Activated CD4-positive, alpha-beta T cell treated with anti-CD3 and anti-CD28 coated beads for 36 hours (primary cell): ENCODE data around the gene ACTN1. TPM values are rescaled to one million over a fixed set of nuclear protein-coding genes. Genes with fewer than 3 reads are reported as not detected.
"Not testable (repeated sequence)": the region's sequence is repeated elsewhere in the genome, so short reads cannot be mapped to it uniquely, and the experiment has no call there.

ENCODE experiments used
- ATAC-seq: fragments of 200-7000 bp; cut with Tn5 transposase; one replicate; pipeline ENCODE4 v1.10.0; 2021; ENCODE audit warnings: mild to moderate bottlenecking, moderate library complexity
- CTCF ChIA-PET: fragments of 350-600 bp; sonication (Branson Sonifier 250); formaldehyde crosslinking; loops from one replicate; lab custom pipeline; 2021; ENCODE audit warnings: antibody characterized with exemption; lab: Charles Lee
- POLR2A ChIA-PET: fragments of 350-600 bp; sonication (Branson Sonifier 250); formaldehyde crosslinking; loops from one replicate; lab custom pipeline; 2021; ENCODE audit warnings: antibody characterized with exemption, inconsistent platforms; lab: Charles Lee
- DNase-seq: peaks from one replicate; pipeline ENCODE4 v3.0.0-alpha.2; 2020
- H3K27ac Mint-ChIP-seq: one replicate; pipeline ENCODE4 v1.8.0; 2021; ENCODE audit warnings: mixed read lengths
- H3K27me3 Mint-ChIP-seq: one replicate; pipeline ENCODE4 v1.8.0; 2021; ENCODE audit warnings: mixed read lengths
- H3K36me3 Mint-ChIP-seq: one replicate; pipeline ENCODE4 v1.8.0; 2021; ENCODE audit warnings: low read depth, mixed read lengths
- H3K4me1 Mint-ChIP-seq: one replicate; pipeline ENCODE4 v1.8.0; 2021; ENCODE audit warnings: mixed read lengths
- H3K4me3 Mint-ChIP-seq: one replicate; pipeline ENCODE4 v1.8.0; 2021; ENCODE audit warnings: mild to moderate bottlenecking, moderate library complexity, mixed read lengths
- H3K9me3 Mint-ChIP-seq: one replicate; pipeline ENCODE4 v1.8.0; 2021; ENCODE audit warnings: low read depth, mixed read lengths
- intact Hi-C, 2 experiments: fragments of 100-400 bp; cut with DNase I in 1 of 2; cut with micrococcal nuclease in 1 of 2; formaldehyde crosslinking; loops; one replicate each; pipeline versions ENCODE4 v1.14.2 to v1.15.1; 2022 to 2024; cut with DNase I, micrococcal nuclease
- total RNA-seq, 2 experiments: library from RNA; stranded (reverse); gene quantifications; one replicate each; pipeline ENCODE4 v1.2.3, GENCODE V29; 2021

ACTN1 gene
- total RNA-seq = 100 to 1,000 TPM in 1 of 2 experiments, 10 to 100 TPM in 1; 92.8 to 146 TPM

DNA sequence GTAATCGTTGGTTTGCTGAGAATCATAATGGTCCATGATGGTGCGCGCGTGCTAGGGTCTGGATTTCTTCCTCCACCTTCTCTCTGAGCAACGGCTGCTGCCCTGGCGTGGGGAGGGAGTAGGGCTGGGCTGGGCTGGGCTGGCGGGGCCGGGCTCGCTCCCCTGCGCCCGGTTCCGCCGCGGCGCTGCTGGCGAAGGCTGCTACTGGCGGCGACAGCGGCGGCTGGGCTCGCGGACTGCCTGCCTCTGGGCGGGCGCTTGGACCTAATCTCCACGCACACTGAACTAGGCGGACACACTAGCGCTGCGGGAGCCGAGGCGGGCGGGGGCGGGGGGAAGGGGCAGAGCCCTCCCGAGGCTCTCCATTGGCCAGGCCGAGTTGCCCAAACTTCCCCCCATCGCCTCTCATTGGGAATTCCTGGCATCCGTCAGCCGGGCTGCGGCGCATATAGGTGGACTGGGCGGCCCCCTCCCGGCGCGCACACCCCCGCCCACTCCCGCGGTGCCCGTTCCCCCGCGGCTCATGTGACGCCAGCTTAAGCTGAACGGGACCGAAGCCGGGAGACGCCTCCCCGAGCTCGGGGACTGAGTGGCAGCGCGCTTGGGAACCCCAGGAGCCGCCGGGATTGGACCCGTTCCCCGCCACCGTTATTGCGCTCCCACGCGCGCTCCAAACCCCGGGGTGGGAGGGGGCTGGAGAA lies at the start of gene ACTN1:
Gene ACTN1 (minus strand): TSS at position 282 of the 701 bp plus-strand sequence. CDS start 246 bp downstream, at position 36.
- intact Hi-C loops = loop anchor here (1.0 to 10.0 kb wide), 9 partner anchors 42 to 1162 kb away; partner anchors contain the start of genes ERH (in 2 of the 2), SLC39A9 (in 2 of the 2), DCAF5 (in 1 of the 2) and RAD51B (in 1 of the 2)
- peaks cover 16% of the 10 kb centered on the region for H3K36me3 Mint-ChIP-seq
- peaks cover 38% of the 10 kb centered on the region for H3K4me1 Mint-ChIP-seq

GRCh38 chr14:69027242-69027913 lies 48.3 kb upstream of the ACTN1 start:
- ChIA-PET POLR2A (no interaction called here), CTCF (interaction anchor here (0.6 to 1.7 kb wide), 4 partner anchors 8 to 447 kb away, joined by 3 to 5 read pairs (median 4); no protein-coding TSS in a partner anchor)
- no peak for ATAC-seq
- no peak overlapping the region for H3K4me3 Mint-ChIP-seq
- no peaks in the 10 kb centered on the region for H3K4me1 Mint-ChIP-seq
- H3K27ac Mint-ChIP-seq = no peak overlapping the region
- no peak for DNase-seq
- no peaks in the 10 kb centered on the region for H3K9me3 Mint-ChIP-seq
- H3K27me3 Mint-ChIP-seq = no peaks in the 10 kb centered on the region
- no peaks in the 10 kb centered on the region for H3K36me3 Mint-ChIP-seq
- intact Hi-C loops = no loop called here

More for the DNA sequence above, at the start of gene ACTN1:
- H3K27ac Mint-ChIP-seq = peak within 1 kb of the TSS; percentile 88
- ChIA-PET POLR2A (interaction anchor here (1.3 kb wide), 1 partner anchor 9 kb away, joined by 3 read pairs; no protein-coding TSS in a partner anchor), CTCF (interaction anchor here (0.6 kb wide), 1 partner anchor 67 kb away, joined by 3 read pairs; no protein-coding TSS in a partner anchor)
- peak within 1 kb of the TSS; percentile 79 for H3K4me3 Mint-ChIP-seq
- DNase-seq (peak; percentile 84), ATAC-seq (peak; percentile 72)
- peaks cover 2% of the 10 kb centered on the region for H3K27me3 Mint-ChIP-seq
- H3K9me3 Mint-ChIP-seq = no peaks in the 10 kb centered on the region

- H3K27me3 Mint-ChIP-seq = no peaks in the 10 kb centered on the region
- ChIA-PET POLR2A (no interaction called here), CTCF (interaction anchor here (1.2 kb wide), 1 partner anchor 17 kb away, joined by 3 read pairs; no protein-coding TSS in a partner anchor)
- no peak overlapping the region for H3K27ac Mint-ChIP-seq
- ATAC-seq (no peak), DNase-seq (no peak)
- no peaks in the 10 kb centered on the region for H3K9me3 Mint-ChIP-seq
- H3K4me3 Mint-ChIP-seq = no peak overlapping the region
- H3K4me1 Mint-ChIP-seq = no peaks in the 10 kb centered on the region
- intact Hi-C loops = no loop called here
- H3K36me3 Mint-ChIP-seq = no peaks in the 10 kb centered on the region
Measured at GRCh38 chr14:69023035-69023434, 43.9 kb upstream of the ACTN1 start.

- H3K9me3 Mint-ChIP-seq, H3K27ac Mint-ChIP-seq, DNase-seq, intact Hi-C loops, H3K27me3 Mint-ChIP-seq, H3K4me1 Mint-ChIP-seq, CTCF ChIA-PET, H3K4me3 Mint-ChIP-seq, ATAC-seq, POLR2A ChIA-PET, H3K36me3 Mint-ChIP-seq: not testable (repeated sequence)
Measured at GRCh38 chr14:69022093-69022492, 43.0 kb upstream of the ACTN1 start.

GRCh38 chr14:69017706-69018105 lies 38.6 kb upstream of the ACTN1 start:
- ATAC-seq (no peak), DNase-seq (no peak)
- Mint-ChIP-seq H3K9me3 (no peaks in the 10 kb centered on the region), H3K36me3 (no peaks in the 10 kb centered on the region), H3K27me3 (no peaks in the 10 kb centered on the region), H3K4me1 (no peaks in the 10 kb centered on the region), H3K4me3 (no peak overlapping the region), H3K27ac (no peak overlapping the region)
- CTCF ChIA-PET = no interaction called here
- intact Hi-C loops = no loop called here
- POLR2A ChIA-PET = no interaction called here

GRCh38 chr14:69014829-69015259 lies 35.7 kb upstream of the ACTN1 start:
- H3K36me3 Mint-ChIP-seq = no peaks in the 10 kb centered on the region
- H3K27ac Mint-ChIP-seq = no peak overlapping the region

DNA sequence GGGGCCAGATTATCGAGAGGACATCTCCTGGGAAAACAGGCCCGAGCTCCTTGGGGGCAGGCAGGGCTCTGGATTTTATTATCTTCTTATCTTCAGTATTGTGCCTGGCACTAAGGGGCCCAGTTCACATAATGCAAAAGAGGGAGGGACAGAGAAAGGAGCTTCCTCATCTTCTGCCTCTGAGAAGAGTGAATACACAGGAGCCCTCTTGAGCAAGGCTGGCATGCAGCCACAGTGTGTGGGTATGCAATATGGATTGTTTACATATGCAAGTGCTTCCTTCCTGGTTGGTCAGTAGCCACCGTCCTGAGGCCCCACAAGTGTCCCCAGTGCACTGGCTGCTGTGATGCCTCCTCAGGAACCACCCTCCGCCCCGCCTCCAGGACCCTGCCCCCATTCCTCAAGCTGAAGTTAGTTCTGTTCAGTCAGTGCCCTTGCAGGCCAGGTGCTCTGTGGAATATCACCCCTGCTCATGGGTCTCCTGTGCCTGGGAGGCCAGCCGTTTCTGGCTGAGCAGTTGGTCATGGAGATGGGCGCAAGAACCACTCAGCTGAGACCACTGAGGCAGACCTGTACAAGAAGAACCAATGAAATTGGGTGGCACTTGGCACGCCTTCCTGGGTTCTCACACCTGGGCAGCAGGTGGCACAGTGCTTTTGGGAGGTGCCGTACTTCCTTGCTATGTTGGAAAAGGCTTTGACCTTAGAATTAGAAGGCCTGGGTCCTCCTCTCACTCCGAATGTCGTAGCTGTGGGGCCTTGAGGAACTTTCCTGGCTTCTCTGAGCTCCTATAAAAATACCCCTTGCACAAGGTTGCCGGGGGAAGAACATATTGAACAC lies 35.1 kb upstream of the ACTN1 start:
- Mint-ChIP-seq H3K36me3 (no peaks in the 10 kb centered on the region), H3K27ac (no peak overlapping the region), H3K4me1 (peaks cover 6% of the 10 kb centered on the region), H3K4me3 (no peak overlapping the region), H3K27me3 (no peaks in the 10 kb centered on the region), H3K9me3 (no peaks in the 10 kb centered on the region)
- CTCF ChIA-PET = interaction anchor here (2.6 kb wide), 1 partner anchor 103 kb away, joined by 14 read pairs; no protein-coding TSS in a partner anchor
- DNase-seq (no peak), ATAC-seq (no peak)
- POLR2A ChIA-PET = no interaction called here
- intact Hi-C loops = no loop called here

More at GRCh38 chr14:69014829-69015259, 35.7 kb upstream of the ACTN1 start:
- DNase-seq (no peak), ATAC-seq (no peak)
- intact Hi-C loops = no loop called here
- no peaks in the 10 kb centered on the region for H3K27me3 Mint-ChIP-seq
- ChIA-PET CTCF (interaction anchor here (2.6 kb wide), 1 partner anchor 103 kb away, joined by 14 read pairs; no protein-coding TSS in a partner anchor), POLR2A (no interaction called here)
- peaks cover 6% of the 10 kb centered on the region for H3K4me1 Mint-ChIP-seq
- H3K4me3 Mint-ChIP-seq = no peak overlapping the region
- H3K9me3 Mint-ChIP-seq = no peaks in the 10 kb centered on the region

DNA sequence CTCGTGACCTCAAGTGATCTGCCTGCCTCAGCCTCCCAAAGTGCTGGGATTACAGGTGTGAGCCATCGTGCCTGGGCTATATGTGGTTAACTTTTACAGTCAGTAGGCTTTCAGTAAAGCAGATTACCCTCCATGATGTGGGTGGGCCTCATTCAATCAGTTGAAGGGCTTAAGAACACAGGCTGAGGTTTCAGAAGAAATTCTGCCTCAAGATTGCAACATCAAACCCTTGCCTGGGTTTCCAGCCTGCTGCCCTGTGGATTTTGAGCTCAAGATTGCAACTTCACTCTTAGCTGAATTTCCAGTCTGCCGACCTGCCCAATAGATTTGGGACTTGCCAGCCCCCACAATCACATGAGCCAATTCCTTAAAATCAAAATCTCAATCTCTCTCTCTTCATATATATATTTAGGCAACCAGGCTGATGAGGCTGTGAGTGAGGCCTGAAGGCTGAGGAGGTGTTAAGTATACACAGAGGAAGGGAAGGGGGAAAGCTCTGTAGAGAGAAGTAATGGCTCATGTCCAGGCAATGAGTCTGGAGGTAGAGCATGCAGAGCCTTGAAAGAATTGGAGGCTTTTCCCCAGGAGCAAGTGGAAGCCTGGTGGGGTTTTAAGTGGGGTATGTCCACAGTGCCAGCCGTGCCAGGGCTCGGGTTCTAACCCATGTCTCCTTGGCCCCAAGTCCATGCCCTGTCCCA lies 33.3 kb upstream of the ACTN1 start:
- ATAC-seq (no peak), DNase-seq (no peak)
- no peaks in the 10 kb centered on the region for H3K36me3 Mint-ChIP-seq
- no peak overlapping the region for H3K4me3 Mint-ChIP-seq
- intact Hi-C loops = no loop called here
- no peaks in the 10 kb centered on the region for H3K9me3 Mint-ChIP-seq
- H3K4me1 Mint-ChIP-seq = peaks cover 6% of the 10 kb centered on the region
- no peak overlapping the region for H3K27ac Mint-ChIP-seq
- POLR2A ChIA-PET = no interaction called here
- no peaks in the 10 kb centered on the region for H3K27me3 Mint-ChIP-seq
- CTCF ChIA-PET = interaction anchor here (2.6 kb wide), 1 partner anchor 101 kb away, joined by 14 read pairs; no protein-coding TSS in a partner anchor

DNA sequence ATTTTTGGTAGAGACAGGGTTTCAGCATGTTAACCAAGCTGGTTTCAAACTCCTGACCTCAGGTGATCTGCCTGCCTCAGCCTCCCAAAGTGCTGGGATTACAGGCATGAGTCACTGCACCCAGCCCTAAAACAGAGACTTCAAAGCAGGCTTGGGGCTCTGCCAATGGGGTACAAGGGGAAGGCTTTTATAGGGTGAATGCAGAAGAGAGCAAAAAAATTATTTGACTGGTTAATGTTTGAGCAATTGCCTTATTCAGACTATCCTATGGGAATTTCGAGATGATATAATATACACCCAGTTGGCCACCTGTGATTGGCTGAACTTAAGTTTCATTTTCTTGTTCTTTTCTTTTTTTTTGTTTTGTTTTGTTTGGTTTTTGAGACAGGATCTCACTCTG lies 31.5 kb upstream of the ACTN1 start:
- no peak overlapping the region for H3K4me3 Mint-ChIP-seq
- H3K27ac Mint-ChIP-seq = no peak overlapping the region
- intact Hi-C loops = no loop called here
- DNase-seq (peak; percentile 22), ATAC-seq (peak; percentile 69)
- no peaks in the 10 kb centered on the region for H3K9me3 Mint-ChIP-seq
- CTCF ChIA-PET = no interaction called here
- no peaks in the 10 kb centered on the region for H3K36me3 Mint-ChIP-seq
- POLR2A ChIA-PET = no interaction called here
- H3K4me1 Mint-ChIP-seq = peaks cover 6% of the 10 kb centered on the region
- no peaks in the 10 kb centered on the region for H3K27me3 Mint-ChIP-seq

DNA sequence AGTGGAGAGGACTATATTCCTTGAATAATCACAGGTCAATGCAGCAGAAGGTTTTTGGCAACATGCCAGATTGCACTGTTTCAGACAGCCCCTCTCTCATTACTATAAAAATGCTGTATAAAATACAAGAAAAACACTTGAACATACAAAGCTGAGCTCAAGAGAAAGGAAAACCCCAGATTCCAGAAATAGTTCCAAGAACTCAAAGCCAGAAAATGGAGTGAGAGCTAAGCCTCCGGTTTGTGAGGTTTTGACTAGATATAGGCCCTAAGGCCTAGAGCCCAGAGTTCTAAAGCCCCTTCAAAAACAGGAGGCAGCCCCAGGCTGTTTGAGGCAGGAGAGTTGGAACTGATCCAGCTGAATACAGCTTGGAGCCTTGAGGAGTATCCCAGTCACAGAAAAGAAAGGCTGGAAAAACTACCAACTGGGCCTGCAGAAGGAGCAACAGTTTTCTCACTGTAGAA lies 29.4 kb upstream of the ACTN1 start:
- no peak overlapping the region for H3K4me3 Mint-ChIP-seq
- intact Hi-C loops = no loop called here
- no peaks in the 10 kb centered on the region for H3K27me3 Mint-ChIP-seq
- ChIA-PET CTCF (interaction anchor here (0.7 to 1.3 kb wide), 2 partner anchors 98 to 165 kb away, joined by 3 read pairs; no protein-coding TSS in a partner anchor), POLR2A (no interaction called here)
- DNase-seq (no peak), ATAC-seq (no peak)
- no peaks in the 10 kb centered on the region for H3K9me3 Mint-ChIP-seq
- no peak overlapping the region for H3K27ac Mint-ChIP-seq
- no peaks in the 10 kb centered on the region for H3K36me3 Mint-ChIP-seq
- H3K4me1 Mint-ChIP-seq = peaks cover 6% of the 10 kb centered on the region
